Posterior vena cava (tissue), 2 donors: ENCODE data around the gene LSAMP. TPM values are rescaled to one million over a fixed set of nuclear protein-coding genes. Genes with fewer than 3 reads are reported as not detected.

Experiments used
- DNase-seq: peaks from one replicate; pipeline ENCODE4 v3.0.0-alpha.2; 2020; ENCODE audit warnings: low spot score
- intact Hi-C, 2 donors: fragments of 100-400 bp; cut with DNase I; formaldehyde crosslinking; loops; one replicate each; pipeline versions ENCODE4 v1.14.1 to v1.14.2; 2022 to 2023
- long read RNA-seq, 2 donors: library from polyadenylated mRNA; unstranded; transcript quantifications; one replicate each; pipeline ENCODE4 v2.0.0, GENCODE V29; 2020 to 2021
- total RNA-seq, 2 donors: library from RNA; stranded (reverse); fragmentation: NEBNext Ultra II Directional; extraction: Animal tissue kit (Norgen Biotek cat#: 25700); gene quantifications; one replicate each; pipeline ENCODE4 v1.2.1, GENCODE V29; 2021
- donor health status: DM: yes; HTN: yes; CAD: no.
- donor health status: DM: yes; HTN: yes; CAD: no.

LSAMP gene
- total RNA-seq = 10 to 100 TPM in 1 of 2 donors, 1 to 10 TPM in 1; 3.7 to 11.9 TPM
- long read RNA-seq, donor 1, partial matches to known transcripts = 0 of 7 reads
- long read RNA-seq, donor 1, other reads (novel, unspliced or antisense) = 7 of 7 reads
- long read RNA-seq, donor 2, partial matches to known transcripts = 0 of 1 reads
- long read RNA-seq, donor 2, other reads (novel, unspliced or antisense) = 1 of 1 reads

GRCh38 chr3:116445311-116445841 lies at the start of gene LSAMP:
Gene LSAMP (minus strand): TSS chr3:116445487.
- intact Hi-C loops = no loop called here
- DNase-seq = peak; percentile 63

DNA sequence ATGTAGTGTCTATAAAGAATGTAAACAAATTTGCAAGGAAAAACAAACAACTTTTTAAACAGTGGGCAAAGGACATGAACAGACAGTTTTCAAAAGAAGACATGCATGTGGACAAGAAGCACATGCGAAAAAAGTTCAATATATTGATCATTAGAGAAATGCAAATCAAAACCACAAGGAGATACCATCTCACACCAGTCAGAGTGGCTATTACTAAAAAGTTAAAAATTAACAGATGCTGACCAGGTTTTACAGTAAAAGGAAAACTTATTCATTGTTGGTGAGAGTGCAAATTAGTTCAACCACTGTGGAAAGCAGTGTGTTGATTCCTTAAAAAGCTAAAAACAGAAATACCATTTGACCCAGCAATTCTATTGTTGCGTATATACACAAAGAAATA lies 47.1 kb upstream of the LSAMP start:
- intact Hi-C loops = no loop called here
- DNase-seq = no peak

GRCh38 chr3:116483135-116483534 lies 37.8 kb upstream of the LSAMP start:
- no peak for DNase-seq
- intact Hi-C loops = no loop called here

DNA sequence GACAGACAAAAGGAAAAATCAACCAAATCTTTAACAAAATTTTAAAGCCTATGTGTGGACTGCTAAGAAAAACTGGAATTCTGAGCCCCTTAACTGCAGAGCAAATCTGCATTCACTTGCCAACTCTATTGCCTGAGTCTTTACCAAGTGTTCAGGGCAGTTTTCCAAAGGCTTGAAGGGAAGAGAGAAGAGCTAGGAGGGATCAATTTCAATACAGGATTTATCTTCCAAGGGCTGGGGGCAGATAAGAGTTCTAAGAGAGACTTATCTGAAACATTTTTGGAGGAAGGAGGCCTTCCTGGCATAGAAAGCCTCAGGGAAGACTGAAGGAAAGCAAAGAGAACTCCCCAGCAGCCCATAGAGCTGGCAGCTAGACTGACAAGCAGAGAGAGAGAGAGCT lies 31.4 kb upstream of the LSAMP start:
- DNase-seq = no peak
- intact Hi-C loops = no loop called here

DNA sequence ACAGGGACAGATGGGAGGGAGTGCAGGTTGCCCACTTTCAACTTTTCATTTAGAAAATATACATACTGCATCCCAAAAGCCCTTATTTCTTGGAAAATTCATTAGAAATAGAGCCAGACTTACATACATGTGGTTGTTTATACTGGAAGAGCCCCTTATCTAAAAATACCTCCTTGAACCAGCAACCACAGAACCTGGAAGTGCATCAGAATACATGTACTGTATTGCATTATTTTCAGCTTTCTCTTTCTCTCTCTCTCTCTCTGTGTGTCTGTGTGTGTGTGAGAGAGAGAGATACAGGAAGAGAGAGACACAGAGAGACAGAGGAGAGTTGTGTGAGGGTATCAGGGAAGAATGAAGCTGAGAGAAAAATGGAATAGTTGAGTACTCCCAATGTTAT lies 29.5 kb upstream of the LSAMP start:
- intact Hi-C loops = no loop called here

GRCh38 chr3:116474032-116474780 lies 28.9 kb upstream of the LSAMP start:
- DNase-seq = no peak
- intact Hi-C loops = no loop called here

More for the DNA sequence above, 29.5 kb upstream of the LSAMP start:
- no peak for DNase-seq

DNA sequence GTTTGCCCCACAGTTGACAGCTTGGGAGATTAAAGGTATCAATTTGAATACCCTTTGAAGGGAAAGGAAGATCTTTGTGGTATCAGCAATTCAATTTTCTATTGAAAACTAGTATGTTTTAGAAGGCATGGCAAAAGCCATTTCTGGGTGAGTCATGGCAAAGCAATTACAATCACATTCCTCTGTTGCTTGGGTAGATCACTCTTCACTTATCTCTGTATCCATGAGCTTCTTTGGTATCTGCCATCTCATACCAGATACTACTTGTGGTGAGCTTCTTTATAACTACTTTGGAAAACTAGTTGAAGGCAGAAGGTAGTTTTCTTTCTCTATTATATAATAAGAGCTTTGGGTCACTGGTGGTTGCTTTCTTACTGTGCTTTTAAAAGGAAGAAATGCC lies 28.3 kb upstream of the LSAMP start:
- DNase-seq = no peak
- intact Hi-C loops = no loop called here

DNA sequence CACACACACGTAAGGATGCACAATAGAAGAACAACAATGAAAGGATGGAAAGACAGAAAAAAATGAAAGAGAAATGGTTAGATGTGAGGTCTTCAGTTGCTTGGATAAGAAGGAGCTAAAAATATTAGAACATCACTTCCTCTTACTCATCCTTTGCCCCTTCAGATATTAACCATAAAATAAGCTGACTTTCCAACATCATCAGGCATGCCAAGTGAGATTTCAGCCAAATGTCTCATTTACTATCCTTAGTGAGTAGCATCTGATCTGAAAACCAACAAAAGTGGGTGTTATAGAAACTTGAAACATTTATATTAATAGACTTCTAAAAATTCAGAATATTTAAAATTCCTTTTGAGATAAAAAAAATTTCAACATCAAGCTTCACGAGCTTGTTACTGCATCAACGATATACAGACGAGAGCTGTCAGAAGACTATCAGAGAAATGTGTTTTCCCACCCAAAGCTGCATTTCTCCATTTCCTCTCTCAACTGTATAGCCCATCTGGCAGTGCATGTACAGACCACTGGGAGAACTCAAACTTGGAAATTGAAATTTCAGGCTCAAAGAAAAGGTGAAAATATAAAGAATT lies 25.4 kb upstream of the LSAMP start:
- intact Hi-C loops = no loop called here
- no peak for DNase-seq

DNA sequence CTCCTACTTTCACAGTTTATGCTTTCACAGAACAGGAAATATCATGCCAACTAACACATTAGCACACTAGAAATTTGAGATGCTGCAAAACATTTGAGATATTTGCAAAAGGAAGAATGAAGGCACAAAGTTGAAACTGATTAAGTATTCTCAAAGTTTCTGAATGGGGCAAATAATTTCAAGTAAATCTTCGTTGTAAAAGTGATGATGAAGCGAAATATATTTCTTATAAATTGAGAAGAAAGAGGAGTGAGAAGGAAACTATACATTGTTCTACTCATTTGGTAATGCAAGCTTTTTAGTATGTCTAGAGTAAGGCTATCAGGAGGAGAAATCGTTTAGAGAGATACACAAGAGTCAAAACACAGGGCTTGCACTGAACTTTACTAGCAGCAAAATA lies 24.3 kb upstream of the LSAMP start:
- intact Hi-C loops = no loop called here
- DNase-seq = no peak

DNA sequence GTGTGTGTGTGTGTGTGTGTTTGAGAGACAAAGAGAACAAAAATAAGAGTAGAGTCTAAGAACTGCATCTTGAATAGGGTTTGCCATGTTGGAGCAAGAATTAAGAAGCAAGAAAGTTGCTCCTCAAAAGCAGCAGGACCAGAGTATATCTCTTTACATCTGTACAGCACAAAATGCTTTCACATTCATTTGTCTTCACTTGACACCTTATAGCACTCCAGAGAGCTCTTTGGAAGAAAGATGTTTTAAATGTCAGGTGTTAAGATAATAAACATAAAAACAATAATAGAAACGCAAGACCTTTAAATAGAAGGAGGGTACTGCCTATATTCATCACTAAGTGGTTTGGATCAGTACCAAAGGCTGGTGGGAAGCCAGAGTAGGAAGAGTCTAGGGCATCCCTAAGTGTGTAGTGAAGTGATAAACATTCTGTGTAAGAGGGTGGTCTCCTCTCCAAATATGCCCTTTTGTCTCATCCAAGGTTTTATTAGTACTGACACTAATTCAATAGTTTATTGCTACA lies 19.1 kb upstream of the LSAMP start:
- no peak for DNase-seq
- intact Hi-C loops = no loop called here

- DNase-seq = no peak
- intact Hi-C loops = no loop called here
These were observed 8.5 kb upstream of the LSAMP start for GRCh38 chr3:116453666-116454346.

DNA sequence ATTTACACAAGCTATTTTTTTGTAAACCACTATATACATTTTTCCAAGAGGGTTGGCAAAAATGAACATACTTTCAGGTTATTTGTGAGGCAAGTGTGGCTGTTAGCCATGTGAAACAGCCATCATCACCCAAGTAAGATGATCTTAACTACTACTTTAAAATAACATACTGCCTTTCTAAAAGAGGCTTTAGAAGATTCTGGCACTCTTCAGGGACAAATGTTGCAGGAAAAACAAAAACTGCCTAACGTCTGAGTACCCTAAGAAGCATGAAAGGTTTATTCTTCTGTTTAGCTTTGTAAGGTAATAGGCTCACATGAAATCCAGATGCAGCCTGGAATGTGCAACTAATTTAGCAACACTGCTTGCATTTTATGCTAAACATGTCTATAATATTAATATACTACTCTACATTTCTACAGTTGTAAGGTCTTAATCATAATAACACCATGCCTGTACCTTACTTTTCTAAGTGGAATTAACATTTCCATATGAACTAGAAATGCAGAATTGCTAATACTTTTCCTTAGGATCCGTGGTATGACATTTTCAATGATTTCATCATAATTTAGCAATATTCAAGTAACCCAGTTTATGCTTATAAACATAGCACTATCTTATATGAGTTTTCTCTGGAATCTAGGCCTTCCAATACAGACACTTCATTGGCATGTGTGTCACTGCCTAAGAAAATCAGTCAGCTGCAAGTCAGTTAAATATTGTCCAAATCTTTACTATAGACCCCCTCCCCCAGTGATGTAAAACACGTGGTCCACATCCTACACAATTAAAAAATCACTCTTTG lies 4.5 kb upstream of the LSAMP start:
- no peak for DNase-seq
- intact Hi-C loops = no loop called here

DNA sequence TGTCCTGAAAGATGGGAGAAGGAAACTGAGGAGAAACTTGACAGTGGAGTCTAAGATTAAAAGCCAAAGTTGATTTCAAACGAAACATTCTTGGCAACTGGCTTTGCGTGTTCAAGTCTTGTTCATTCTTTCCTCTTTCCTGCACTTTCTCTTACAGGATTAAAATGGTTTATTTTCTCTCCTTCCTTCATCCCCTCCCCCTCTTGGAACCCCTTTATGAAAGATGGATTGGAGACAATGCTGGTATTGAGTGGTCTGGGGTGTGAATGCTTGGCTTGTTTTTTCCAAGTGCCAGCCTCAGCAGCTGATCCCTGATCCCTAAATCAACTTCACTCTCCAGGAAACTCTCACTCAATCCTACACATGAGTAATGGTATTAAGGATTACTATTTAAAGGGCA lies 703 bp upstream of the LSAMP start:
- intact Hi-C loops = no loop called here
- DNase-seq = no peak

GRCh38 chr3:116444819-116445310 lies 422 bp downstream of the LSAMP start:
- DNase-seq = peak; percentile 75
- intact Hi-C loops = no loop called here

DNA sequence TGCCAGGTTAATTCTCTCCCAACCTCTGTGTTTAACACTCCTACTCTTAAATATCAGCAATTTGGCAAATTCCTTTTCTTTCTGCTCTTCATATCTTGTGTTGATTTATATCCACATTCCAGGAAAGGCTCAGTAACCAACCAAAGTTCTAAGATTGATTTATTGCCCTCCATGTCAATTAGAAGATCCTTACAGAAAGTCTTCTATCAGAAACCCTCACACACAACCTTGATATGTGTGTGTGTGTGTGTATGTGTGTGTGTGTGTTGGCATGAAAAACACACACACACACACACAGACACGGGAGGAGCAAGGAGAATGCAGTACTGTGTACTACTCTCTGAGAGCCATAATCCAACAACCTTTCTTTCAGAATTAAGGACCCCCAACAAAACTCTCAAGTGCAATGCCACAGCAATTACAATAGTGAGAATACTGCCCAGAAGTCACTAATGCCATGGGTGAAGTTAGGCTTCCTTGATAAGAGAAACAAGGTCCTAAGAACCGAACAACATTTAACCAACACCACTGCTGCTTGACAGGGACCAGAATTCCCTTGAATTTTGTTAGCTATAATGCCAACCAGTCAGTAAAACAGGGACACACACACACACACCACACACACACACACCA lies 1.1 kb downstream of the LSAMP start:
- no peak for DNase-seq
- intact Hi-C loops = no loop called here

- intact Hi-C loops = no loop called here
- DNase-seq = no peak
These were observed 2.1 kb downstream of the LSAMP start for GRCh38 chr3:116443191-116443661.

DNA sequence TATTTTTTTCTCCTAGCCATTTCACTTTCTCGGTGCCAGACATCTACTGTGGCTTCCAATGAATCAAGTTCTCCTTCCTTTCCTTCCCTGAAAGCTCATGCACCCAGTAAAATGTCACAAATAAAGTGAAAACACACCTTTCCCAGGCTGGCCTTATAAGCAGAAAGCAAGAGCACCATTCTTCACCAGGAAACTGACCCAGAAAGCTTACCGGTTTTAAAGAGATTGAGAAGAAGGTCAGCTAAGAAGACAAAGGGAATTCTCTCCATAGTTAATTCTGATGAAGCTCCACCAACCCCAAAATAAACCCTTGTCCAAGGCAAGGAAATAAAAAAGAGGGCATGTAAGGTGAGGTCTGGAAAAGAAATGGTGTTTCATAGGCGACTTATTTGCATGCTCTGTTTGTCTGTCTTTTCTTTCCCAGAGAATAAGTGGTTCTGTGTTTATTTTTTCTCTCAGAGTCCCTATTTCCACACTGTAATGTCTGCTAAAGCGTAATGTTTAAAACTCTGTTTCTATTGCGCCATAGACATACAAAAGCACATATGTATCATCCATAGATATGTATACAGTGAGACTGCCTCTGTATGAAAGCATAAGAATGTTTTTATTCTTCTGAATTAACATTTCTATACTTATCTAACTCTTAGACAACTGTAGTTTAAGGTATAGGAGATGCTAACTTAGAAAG lies 2.8 kb downstream of the LSAMP start:
- DNase-seq = no peak
- intact Hi-C loops = no loop called here

DNA sequence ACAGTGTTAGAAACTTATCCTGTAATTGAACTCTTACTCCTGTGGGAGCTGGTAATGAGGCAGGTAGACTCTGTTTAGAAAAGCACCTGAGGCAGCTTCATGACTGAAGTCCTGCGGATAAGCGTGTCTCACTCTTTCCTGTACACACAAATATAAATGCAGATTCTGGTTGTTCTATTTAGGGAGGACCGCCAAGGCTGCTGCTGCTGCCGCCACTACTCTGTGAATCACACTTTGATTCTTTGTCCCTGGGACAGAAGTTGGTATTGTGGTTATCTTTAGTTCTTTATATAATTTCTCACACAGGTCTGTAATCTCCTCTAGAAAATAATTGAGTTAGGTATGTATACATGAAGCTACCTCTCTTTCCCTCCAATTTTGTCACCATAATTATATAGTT lies 3.6 kb downstream of the LSAMP start:
- DNase-seq = no peak
- intact Hi-C loops = no loop called here
